Suprapubic skin (tissue), 4 donors: ENCODE results near the gene IGF2R. TPM values are rescaled to one million over a fixed set of nuclear protein-coding genes. Genes with fewer than 3 reads are reported as not detected.

Source experiments
- DNase-seq, 2 donors: peaks; one replicate each; pipeline ENCODE4 v3.0.0-alpha.2; 2019; ENCODE audit warnings: low spot score in 2 of 2
- H3K27ac ChIP-seq: fragments of 200-600 bp; sonication (generic); one replicate; pipeline ENCODE4 v1.5.1; 2019
- H3K27me3 ChIP-seq: fragments of 200-600 bp; sonication (generic); one replicate; pipeline ENCODE4 v1.5.1; 2019
- H3K36me3 ChIP-seq: fragments of 200-600 bp; sonication (generic); one replicate; pipeline ENCODE4 v1.5.1; 2019
- H3K4me1 ChIP-seq: fragments of 200-600 bp; sonication (generic); one replicate; pipeline ENCODE4 v1.5.1; 2019
- H3K4me3 ChIP-seq: fragments of 200-600 bp; sonication (generic); one replicate; pipeline ENCODE4 v1.5.1; 2019; ENCODE audit warnings: mild to moderate bottlenecking
- H3K9me3 ChIP-seq: fragments of 200-600 bp; sonication (generic); one replicate; pipeline ENCODE4 v1.5.1; 2019
- CTCF ChIP-seq, 2 donors: fragments of 200-600 bp in 1 of 2; fragments of 450-650 bp in 1 of 2; sonication (generic) in 1 of 2; IDR thresholded peaks; one replicate each; pipeline ENCODE4 v1.5.1; 2016 to 2019; ENCODE audit warnings: antibody characterized with exemption in 2 of 2, mild to moderate bottlenecking in 1 of 2, moderate library complexity in 1 of 2
- EP300 ChIP-seq: sonication (generic); formaldehyde crosslinking; IDR thresholded peaks from one replicate; pipeline ENCODE4 v1.6.1; 2017; ENCODE audit warnings: antibody characterized with exemption
- POLR2A ChIP-seq, 2 donors: fragments of 450-650 bp; IDR thresholded peaks; one replicate each; pipeline ENCODE4 v1.6.1; 2017; ENCODE audit warnings: antibody characterized with exemption in 2 of 2, mild to moderate bottlenecking in 2 of 2, moderate library complexity in 2 of 2
- POLR2AphosphoS5 ChIP-seq, 3 donors: sonication (generic); formaldehyde crosslinking; IDR thresholded peaks; one replicate each; pipeline ENCODE4 v1.6.1; 2017; ENCODE audit warnings: antibody characterized with exemption in 3 of 3
- WGBS: methylation state at CpG from one replicate; pipeline ENCODE4 v1.1.5; 2018; 5-methylcytosine and 5-hydroxymethylcytosine counted together
- total RNA-seq, 4 donors: library from RNA; depleted of rRNA; stranded (reverse); fragments of >200 nt; gene quantifications; one replicate each; pipeline ENCODE4 v1.1.0, GENCODE V29; 2016

Gene IGF2R
- total RNA-seq, 4 donors from 2014 or later = 58.2 to 137 (median 90.6) TPM

GRCh38 chr6:159996087-159996622, 27.3 kb downstream of the IGF2R start:
- Histone ChIP-seq H3K36me3 (peaks cover 12% of the 10 kb centered on the region), H3K9me3 (no peaks in the 10 kb centered on the region), H3K27ac (no peak overlapping the region), H3K4me3 (no peak overlapping the region), H3K27me3 (no peaks in the 10 kb centered on the region), H3K4me1 (no peaks in the 10 kb centered on the region)
- DNase-seq = no peak
- TF ChIP-seq POLR2AphosphoS5 (IDR thresholded peaks at IDR 0.05) (no peak), POLR2A (IDR thresholded peaks at IDR 0.05) (no peak), EP300 (no peak), CTCF (IDR thresholded peaks at IDR 0.05) (no peak)
- WGBS = 95% methylated on average over 5 of the region's 5 CpGs

- no peak overlapping the region for H3K4me3 ChIP-seq
- no peak for DNase-seq
- H3K36me3 ChIP-seq = peaks cover 8% of the 10 kb centered on the region
- H3K27me3 ChIP-seq = no peaks in the 10 kb centered on the region
- no peaks in the 10 kb centered on the region for H3K4me1 ChIP-seq
- no peak for TF ChIP-seq POLR2AphosphoS5 (IDR thresholded peaks at IDR 0.05)
- no peak overlapping the region for H3K27ac ChIP-seq
- H3K9me3 ChIP-seq = no peaks in the 10 kb centered on the region
- WGBS = 97% methylated on average over 6 of the region's 12 CpGs
Measured at GRCh38 chr6:159996626-159997497, 28.0 kb downstream of the IGF2R start.

- no peak overlapping the region for H3K27ac ChIP-seq
Measured at GRCh38 chr6:159997498-159998101, 28.7 kb downstream of the IGF2R start.

GRCh38 chr6:159998538-159998937, 29.7 kb downstream of the IGF2R start:
- Histone ChIP-seq H3K4me1 (no peaks in the 10 kb centered on the region), H3K36me3 (peaks cover 7% of the 10 kb centered on the region), H3K9me3 (no peaks in the 10 kb centered on the region), H3K27ac (no peak overlapping the region), H3K4me3 (no peak overlapping the region), H3K27me3 (no peaks in the 10 kb centered on the region)
- no peak for DNase-seq
- WGBS = 75% methylated on average over 2 of the region's 2 CpGs
- no peak for TF ChIP-seq EP300
- no peak for TF ChIP-seq POLR2A (IDR thresholded peaks at IDR 0.05)
- no peak for TF ChIP-seq CTCF (IDR thresholded peaks at IDR 0.05)
- TF ChIP-seq POLR2AphosphoS5 (IDR thresholded peaks at IDR 0.05) = no peak

More at GRCh38 chr6:159997498-159998101, 28.7 kb downstream of the IGF2R start:
- Histone ChIP-seq H3K4me1 (no peaks in the 10 kb centered on the region), H3K9me3 (no peaks in the 10 kb centered on the region), H3K36me3 (peaks cover 7% of the 10 kb centered on the region), H3K27me3 (no peaks in the 10 kb centered on the region), H3K4me3 (no peak overlapping the region)
- 94% methylated on average over 11 of the region's 11 CpGs for WGBS
- TF ChIP-seq CTCF (IDR thresholded peaks at IDR 0.05) = no peak
- no peak for TF ChIP-seq POLR2A (IDR thresholded peaks at IDR 0.05)
- no peak for TF ChIP-seq EP300
- no peak for TF ChIP-seq POLR2AphosphoS5 (IDR thresholded peaks at IDR 0.05)
- DNase-seq = no peak

- no peak overlapping the region for H3K27ac ChIP-seq
- no peaks in the 10 kb centered on the region for H3K9me3 ChIP-seq
- TF ChIP-seq EP300 = no peak
- TF ChIP-seq CTCF (IDR thresholded peaks at IDR 0.05) = no peak
- TF ChIP-seq POLR2AphosphoS5 (IDR thresholded peaks at IDR 0.05) = no peak
- no peak for TF ChIP-seq POLR2A (IDR thresholded peaks at IDR 0.05)
- DNase-seq = no peak
- H3K27me3 ChIP-seq = no peaks in the 10 kb centered on the region
- H3K4me1 ChIP-seq = peaks cover 3% of the 10 kb centered on the region
- 90% methylated on average over 6 of the region's 6 CpGs for WGBS
- peaks cover 7% of the 10 kb centered on the region for H3K36me3 ChIP-seq
- no peak overlapping the region for H3K4me3 ChIP-seq
Measured at GRCh38 chr6:159999240-159999671, 30.4 kb downstream of the IGF2R start.
